Prostate gland (tissue), 2 donors: ENCODE data around the gene SLC44A3.

Experiments used
- POLR2A ChIP-seq: fragments of 450-650 bp; IDR thresholded peaks from one replicate; pipeline ENCODE4 v1.6.1; 2016; ENCODE audit warnings: antibody characterized with exemption, mild to moderate bottlenecking
- TF ChIP-seq, protein P1 (sequence below), 4 experiments: fragments of 200-600 bp in 2 of 4; fragments of 450-650 bp in 2 of 4; sonication (generic) in 2 of 4; IDR thresholded peaks; 1 replicate in 3 of 4; 2 replicates in 1 of 4; pipeline ENCODE4 v1.5.1; 2016 to 2019; ENCODE audit warnings: antibody characterized with exemption in 4 of 4, mild to moderate bottlenecking in 2 of 4, moderate library complexity in 2 of 4

DNA sequence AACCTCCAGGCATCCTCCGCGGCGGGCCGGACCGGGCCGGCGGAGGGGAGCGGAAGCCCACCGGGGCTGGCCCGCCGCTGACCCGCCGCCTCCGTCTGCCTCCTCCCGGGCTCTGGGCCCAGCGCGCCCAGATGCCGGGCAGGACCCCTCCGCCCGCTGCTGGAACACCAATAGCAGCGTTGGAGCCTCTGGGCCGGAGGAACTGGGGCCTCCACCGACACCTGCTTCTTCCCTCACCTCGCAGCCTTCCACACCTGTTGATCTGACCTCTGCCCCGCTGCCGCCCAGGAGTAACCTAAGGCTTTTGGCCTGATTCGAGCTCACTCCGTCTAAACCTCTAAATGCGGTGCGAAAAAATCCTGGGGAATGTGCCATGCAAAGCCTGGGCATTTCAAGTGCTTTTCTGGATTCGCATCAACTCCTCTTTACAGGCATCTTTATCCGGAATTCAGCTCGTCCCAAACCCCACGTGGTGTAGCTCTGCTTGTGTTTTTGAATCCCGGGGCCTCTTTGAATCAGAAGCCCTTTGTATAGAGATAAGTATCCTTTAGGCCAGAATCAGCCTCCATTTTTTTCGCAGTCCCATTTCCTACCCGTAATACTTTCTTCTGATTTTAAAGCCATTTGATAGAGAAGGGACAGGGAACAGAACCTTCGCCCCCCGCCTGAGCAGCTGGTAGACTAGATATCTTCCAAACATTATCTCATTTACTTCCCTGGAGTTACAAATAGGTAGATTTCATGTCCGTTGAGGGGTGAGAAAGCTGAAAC, 107.4 kb downstream of the SLC44A3 start:
- TF ChIP-seq, protein P1, sequence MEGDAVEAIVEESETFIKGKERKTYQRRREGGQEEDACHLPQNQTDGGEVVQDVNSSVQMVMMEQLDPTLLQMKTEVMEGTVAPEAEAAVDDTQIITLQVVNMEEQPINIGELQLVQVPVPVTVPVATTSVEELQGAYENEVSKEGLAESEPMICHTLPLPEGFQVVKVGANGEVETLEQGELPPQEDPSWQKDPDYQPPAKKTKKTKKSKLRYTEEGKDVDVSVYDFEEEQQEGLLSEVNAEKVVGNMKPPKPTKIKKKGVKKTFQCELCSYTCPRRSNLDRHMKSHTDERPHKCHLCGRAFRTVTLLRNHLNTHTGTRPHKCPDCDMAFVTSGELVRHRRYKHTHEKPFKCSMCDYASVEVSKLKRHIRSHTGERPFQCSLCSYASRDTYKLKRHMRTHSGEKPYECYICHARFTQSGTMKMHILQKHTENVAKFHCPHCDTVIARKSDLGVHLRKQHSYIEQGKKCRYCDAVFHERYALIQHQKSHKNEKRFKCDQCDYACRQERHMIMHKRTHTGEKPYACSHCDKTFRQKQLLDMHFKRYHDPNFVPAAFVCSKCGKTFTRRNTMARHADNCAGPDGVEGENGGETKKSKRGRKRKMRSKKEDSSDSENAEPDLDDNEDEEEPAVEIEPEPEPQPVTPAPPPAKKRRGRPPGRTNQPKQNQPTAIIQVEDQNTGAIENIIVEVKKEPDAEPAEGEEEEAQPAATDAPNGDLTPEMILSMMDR (IDR thresholded peaks at IDR 0.05) = no peak
- no peak for TF ChIP-seq POLR2A
